Epithelial cell of esophagus (primary cell): ENCODE measurements around the gene ZMIZ1.

Experiments
- DNase-seq: peaks from one replicate; pipeline ENCODE4 v3.0.0; 2010; ENCODE audit warnings: low read depth
- H3K4me3 ChIP-seq: 2 replicates; pipeline ENCODE4 v1.5.1; 2011; ENCODE audit warnings: mild to moderate bottlenecking, low read length, control low read depth
- CTCF ChIP-seq: IDR thresholded peaks from 2 replicates; pipeline ENCODE4 v1.5.1; 2011; ENCODE audit warnings: low read depth, mild to moderate bottlenecking, low read length, control low read depth, inconsistent platforms; ENCODE audit not compliant: insufficient read depth; ENCODE audit errors: missing control alignments

Gene ZMIZ1

GRCh38 chr10:79226391-79227245 is 157.9 kb downstream of the ZMIZ1 start:
- no peak for TF ChIP-seq CTCF
- no peak overlapping the region for H3K4me3 ChIP-seq
- no peak for DNase-seq

DNA sequence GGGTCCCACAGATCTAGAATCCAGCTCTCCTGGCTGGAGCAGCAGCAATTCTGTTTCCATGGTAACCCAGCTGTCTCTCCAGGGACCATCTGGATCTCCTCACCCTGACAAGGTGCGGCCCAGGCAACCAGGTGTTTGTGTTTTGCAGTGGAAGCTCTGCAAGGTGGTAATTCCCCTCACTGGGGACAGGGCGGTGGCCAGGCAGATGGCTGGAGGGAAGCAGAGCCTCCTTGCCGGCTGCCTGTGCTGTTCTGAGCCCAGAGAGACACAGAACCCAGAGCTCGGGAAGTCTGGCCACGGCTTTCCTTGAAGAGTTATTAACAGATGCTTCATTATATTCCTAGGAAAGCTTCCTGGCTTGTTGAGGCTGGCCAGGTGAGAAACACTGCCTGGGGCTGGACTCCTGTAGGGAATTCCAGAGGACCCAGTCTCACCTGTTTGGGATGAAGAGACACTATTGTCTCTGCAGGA is 160.3 kb downstream of the ZMIZ1 start:
- DNase-seq = peak; percentile 78
- TF ChIP-seq CTCF = no peak
- no peak overlapping the region for H3K4me3 ChIP-seq

GRCh38 chr10:79229830-79230327 is 161.1 kb downstream of the ZMIZ1 start:
- no peak for TF ChIP-seq CTCF
- no peak overlapping the region for H3K4me3 ChIP-seq
- DNase-seq = no peak

DNA sequence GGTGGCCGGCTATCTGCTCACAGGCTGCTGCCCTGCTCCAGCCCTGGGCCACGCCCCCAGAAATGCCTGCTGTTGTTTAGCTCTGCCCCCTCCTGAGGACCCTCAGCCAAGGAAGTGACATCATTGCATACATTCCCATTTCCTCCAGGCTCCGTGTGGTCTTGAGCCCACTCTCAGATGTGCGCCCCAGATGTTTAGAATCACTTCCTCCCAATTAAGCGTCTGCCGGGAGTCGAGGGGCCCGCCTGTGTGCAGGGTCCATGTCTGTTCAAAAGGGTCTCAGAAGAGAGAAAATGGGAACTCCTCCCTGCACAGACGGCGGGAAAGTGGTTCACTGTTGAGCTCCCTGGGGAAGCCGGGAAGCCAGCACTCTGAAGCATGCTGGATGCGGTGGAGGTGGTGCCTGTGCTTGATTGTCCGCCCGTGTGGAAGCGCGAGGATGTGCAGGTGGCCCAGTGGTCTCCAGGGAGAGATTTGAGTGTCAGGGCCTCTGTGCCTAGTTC is 161.6 kb downstream of the ZMIZ1 start:
- TF ChIP-seq CTCF = no peak
- H3K4me3 ChIP-seq = no peak overlapping the region
- no peak for DNase-seq

DNA sequence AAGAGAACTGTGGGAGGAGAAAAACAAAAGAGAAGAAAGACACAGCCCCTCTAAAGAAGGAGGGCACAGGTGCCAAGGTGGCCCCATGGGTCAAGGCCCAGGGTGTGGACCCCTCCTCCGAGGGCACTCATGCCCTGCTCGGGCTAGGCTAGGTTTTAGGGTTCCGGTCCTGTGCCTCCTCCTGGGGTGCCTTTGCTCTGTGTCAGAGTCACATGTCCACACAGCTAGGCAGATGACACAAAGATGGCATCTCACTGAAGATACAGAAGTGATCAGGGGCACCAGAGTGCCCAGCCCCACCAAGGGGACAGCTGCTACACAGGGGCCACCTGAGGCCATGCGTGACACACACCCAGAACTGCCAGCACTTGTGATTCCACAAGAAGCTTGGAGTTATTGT is 162.1 kb downstream of the ZMIZ1 start:
- H3K4me3 ChIP-seq = no peak overlapping the region
- TF ChIP-seq CTCF = no peak
- no peak for DNase-seq

DNA sequence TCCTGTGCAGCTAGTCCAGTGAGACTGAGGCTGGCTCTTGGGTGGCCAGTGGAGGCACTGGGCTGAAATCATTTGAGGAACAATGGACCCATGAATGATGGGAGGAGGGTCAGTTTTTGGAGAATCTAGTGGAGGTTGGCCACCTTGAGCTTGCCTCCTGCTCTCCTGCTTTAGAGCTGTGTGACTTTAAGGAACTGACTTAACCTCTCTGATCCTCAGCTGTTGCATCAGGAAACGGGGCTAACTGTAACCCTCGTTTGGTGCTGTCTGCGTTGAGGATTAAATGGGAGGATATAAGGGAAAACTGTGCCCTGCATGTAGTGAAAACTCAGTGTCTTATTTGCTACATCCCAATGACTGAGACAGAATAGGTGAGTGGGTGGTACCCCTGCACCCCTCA is 163.1 kb downstream of the ZMIZ1 start:
- TF ChIP-seq CTCF = no peak
- no peak for DNase-seq
- H3K4me3 ChIP-seq = no peak overlapping the region

- no peak for TF ChIP-seq CTCF
- no peak overlapping the region for H3K4me3 ChIP-seq
- no peak for DNase-seq
Measured at GRCh38 chr10:79232864-79233263, 164.1 kb downstream of the ZMIZ1 start.
